KG1 (cell line): ENCODE measurements around the gene LARP7.
"Not testable (repeated sequence)": the region's sequence is repeated elsewhere in the genome, so short reads cannot be mapped to it uniquely, and the experiment has no call there.

Experiments used
- DNase-seq: peaks from one replicate; lab custom pipeline; 2025; lab: John Stamatoyannopoulos, UW

LARP7 gene

GRCh38 chr4:112636688-112637551 is at the start of gene LARP7, which contains the start of gene ZGRF1:
Gene LARP7 (plus strand): TSS chr4:112637143. CDS start chr4:112644670, 7,527 bp downstream.
Gene ZGRF1 (minus strand): TSS chr4:112636909. CDS start chr4:112633176, 3,733 bp downstream.
- peak; percentile 99 for DNase-seq

GRCh38 chr4:112589206-112589605 is 47.7 kb upstream of the LARP7 start:
- no peak for DNase-seq

DNA sequence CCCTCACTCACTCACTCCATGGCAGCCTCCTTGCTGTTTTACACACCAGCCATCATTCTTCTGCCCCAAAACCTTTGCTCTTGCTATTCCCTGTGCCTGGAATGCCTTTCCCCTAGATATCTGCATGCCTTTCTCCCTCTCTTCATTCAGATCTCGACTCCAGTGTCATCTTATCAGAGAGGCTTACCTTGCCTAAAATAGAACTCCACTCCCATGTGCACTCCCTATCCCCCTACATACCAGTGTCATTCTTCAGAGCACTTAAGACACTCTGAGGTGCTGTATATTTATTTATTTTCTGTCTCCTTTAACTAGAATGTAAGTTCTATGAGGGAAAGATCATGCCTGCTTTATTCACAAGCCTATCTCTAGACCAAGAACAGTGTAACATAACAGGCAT is 45.4 kb upstream of the LARP7 start:
- DNase-seq = no peak

DNA sequence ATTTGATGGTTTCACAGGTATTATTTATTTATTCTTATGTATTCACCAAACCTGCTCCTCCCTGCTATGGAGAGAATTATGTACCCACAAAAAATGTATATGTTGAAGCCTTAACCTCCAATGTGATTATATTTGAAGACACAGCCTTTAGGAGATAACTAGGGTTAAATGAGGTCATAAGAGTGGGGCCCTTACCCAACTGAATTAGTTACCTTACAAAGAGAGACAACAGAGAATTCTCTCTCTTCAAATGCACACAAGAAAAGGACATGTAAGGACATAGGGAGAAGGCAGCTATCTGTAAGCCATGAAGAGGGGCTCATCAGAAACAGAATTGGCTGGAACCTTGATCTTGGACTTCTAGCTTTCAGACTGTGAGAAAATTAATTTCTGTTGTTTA is 44.2 kb upstream of the LARP7 start:
- DNase-seq = no peak

GRCh38 chr4:112593438-112594133 is 43.4 kb upstream of the LARP7 start:
- DNase-seq = no peak

DNA sequence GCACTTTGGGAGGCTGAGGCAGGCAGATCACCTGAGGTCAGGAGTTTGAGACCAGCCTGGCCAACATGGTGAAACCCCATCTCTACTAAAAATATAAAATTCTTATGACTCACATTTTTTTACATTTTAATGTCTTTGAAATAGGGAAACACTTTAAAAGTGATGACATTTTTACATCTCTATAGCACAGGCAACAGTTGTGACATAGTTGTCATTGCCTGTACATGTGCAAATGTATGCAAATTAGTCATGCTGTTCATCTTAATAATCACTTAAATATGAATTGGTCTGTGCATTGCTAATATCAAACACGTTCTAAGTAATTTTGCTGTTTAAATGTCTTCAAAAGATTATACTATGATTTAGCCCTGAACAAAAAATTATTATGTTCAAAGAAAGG is 42.0 kb upstream of the LARP7 start:
- no peak for DNase-seq

- DNase-seq = peak; percentile 38
Measured at GRCh38 chr4:112604589-112604988, 32.4 kb upstream of the LARP7 start.

DNA sequence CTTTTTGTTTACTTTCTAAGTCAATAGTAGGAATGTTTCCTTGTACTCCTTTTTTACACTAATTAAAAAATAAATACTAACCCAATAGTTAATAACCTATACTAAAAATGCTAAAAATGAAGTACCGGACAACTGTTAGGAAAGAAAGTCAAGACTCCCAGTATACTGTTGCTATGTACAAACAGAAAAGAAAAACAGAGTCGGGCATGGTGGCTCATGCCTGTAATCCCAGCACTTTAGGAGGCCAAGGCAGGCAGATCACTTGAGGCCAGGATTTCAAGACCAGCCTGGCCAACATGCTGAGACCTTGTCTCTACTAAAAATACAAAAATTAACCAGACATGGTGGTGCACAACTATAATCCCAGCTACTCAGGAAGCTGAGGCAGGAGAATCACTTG is 24.1 kb upstream of the LARP7 start:
- DNase-seq = not testable (repeated sequence)

GRCh38 chr4:112616984-112617383 is 20.0 kb upstream of the LARP7 start:
- no peak for DNase-seq

DNA sequence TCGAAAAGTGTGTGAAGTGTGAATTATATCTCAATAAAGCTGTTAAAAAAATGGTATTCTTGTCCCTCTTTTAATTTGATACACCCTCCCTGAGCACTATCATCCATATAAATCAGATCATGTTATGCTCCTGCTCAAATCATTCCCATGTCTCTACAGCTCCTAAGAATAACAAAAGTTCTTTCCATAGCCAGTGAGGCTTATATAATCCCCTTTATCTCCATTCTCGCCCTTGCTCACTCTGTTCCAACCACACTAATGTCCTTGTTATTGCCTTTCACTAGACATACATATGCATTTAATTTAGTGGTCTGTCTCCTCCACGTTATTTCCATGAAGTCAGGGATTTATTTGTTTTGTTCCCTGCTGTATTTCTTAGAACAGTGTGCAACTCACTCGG is 10.7 kb upstream of the LARP7 start:
- no peak for DNase-seq

DNA sequence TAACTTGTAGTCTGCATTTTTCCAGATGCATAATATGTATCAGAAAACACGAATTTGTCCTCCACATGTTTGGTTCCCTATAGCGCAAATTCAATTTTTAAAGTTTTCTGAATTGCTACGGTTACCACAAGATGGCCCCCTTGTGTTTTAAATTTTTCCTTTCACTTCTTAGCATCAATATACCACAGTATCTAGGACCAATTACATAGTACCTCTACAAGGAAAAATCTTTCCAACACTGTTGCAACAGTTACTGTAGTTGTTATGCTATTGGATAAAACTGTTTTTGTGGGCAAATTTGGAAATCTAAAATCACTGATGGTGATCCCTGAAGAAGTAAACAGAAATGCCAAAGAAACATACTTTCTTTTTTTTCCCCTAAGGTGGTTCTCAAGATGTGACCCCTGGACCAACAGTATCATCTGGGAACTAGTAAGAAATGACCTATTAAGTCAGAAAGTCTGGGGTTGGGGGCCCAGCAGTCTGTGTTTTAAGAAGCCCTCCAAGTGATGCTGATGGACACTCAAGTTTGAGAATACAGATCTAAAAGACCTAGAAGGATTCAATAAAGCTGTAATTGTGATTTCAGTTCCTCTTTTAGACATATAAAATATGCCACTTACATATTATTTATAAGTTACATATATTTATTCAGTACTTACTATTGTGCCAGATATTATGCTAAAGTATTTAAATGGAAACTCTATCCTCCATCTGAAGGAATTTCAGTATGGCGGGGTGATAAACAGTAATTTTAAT is 3.3 kb upstream of the LARP7 start:
- peak; percentile 28 for DNase-seq

DNA sequence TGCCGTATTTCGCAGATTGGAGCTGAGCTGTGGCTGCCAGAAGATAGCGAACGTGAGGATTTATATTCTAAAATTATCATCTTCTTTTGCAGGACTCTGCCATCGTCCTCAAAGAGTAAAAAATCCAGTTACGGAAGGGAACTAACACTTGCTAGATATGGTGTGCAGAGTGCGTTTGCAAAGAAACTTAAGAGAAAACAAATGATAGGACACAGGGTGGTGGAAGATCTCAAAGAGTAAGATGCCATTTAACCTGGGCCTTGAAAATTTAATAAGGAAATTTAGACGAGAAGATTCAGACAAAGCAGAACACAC is 566 bp downstream of the LARP7 start:
- DNase-seq = no peak

GRCh38 chr4:112642526-112642925 is 5.6 kb downstream of the LARP7 start:
- DNase-seq = no peak

- not testable (repeated sequence) for DNase-seq
Measured at GRCh38 chr4:112644595-112645535, 7.9 kb downstream of the LARP7 start.

DNA sequence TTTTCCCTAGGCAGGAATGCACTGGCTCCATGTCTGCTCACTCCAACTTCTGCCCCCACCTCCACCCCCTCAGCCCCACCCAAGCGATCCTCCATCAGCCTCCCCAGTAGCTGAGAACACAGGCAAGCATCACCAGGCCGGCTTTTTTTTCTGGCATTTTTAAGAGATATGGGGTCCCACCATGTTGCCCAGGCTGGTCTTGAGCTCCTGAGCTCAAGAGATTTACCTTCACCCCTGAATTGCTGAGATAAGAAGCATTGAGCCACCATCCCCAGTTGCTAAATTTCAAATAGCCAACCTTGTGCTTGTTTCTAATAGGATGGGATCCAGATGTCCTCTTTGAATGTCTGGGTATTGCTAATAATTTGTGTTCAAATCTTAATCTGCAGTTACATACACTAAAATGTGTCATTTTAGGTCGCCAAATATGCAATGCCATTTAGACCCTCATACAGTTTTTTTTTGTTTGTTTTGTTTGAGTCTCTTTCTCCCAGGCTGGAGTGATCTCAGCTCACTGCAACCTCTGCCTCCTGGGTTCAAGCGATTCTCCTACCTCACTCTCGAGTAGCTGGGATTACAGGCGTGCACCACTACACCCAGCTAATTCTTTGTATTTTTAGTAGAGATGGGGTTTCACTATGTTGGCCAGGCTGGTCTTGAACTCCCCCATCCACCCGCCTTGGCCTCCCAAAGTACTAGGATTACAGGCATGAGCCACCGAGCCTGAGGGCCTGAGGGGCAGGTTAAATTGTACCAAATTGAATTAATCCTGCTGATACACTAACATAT is 8.8 kb downstream of the LARP7 start:
- no peak for DNase-seq

GRCh38 chr4:112646632-112647537 is 9.9 kb downstream of the LARP7 start:
- DNase-seq = no peak

DNA sequence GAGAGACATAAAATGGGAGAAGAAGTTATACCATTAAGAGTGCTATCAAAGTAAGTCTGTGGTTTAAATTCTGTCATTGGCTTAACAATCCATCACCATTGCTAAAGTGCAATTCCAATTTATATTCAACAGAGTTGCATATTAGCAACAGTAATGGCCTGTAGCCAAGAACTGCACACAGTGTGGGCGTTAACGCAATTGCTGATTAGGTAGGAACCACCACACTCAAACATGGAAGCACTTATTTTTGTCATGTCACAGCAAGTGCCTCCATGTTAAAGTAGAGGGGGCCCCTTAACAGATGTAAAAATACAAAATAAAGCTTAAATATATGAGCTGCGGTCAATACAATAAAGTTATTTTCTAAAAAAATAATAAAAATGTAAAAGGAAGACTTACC is 10.8 kb downstream of the LARP7 start:
- no peak for DNase-seq

- no peak for DNase-seq
Measured at GRCh38 chr4:112648263-112649054, 11.5 kb downstream of the LARP7 start.

- no peak for DNase-seq
Measured at GRCh38 chr4:112649055-112649408, 12.1 kb downstream of the LARP7 start.
